ENCODE measurements around the gene SH3GL1.

SH3GL1 gene

DNA sequence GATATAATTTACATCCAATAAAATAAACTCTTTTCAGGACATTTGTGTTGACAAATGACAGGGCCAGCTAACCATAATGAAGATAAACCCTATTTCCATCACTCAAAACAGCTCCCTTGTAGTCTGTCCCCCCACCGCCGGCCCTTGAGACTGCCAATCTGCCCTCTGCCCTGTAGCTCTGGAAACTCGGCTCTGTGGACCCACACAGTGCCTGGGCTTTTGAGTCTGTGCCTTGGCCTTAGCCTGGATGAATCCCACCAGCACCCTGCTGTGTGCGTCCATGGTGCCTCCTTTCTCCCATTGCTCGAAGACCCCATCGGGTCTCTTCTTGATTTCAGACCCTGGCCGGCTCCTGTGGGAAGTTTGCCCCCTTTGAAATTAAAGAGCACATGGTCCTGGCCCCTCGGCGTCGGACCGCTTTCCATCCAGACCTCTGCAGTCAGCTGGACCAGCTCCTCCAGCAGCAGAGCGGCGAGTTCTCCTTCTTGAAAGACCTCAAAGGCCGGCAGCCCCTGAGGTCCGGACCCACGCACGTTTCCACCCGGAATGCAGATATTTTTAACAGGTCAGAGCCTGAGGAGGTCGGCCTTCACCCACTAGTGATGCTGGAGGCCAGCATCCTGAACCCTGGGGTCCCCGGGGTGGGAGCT, 28.1 kb upstream of the SH3GL1 start:
- no peaks in the 10 kb centered on the region for H3K4me1 ChIP-seq (ENCODE audit: insufficient read depth, poor library complexity, severe bottlenecking)
- ATAC-seq (ENCODE audit: low read depth) (no peak), DNase-seq (ENCODE audit: low spot score) (no peak)
- peaks cover 80% of the 10 kb centered on the region for H3K36me3 ChIP-seq (ENCODE audit: low read depth)
- no peaks in the 10 kb centered on the region for H3K9me3 ChIP-seq (ENCODE audit: severe bottlenecking)
- no peak overlapping the region for H3K4me3 ChIP-seq (ENCODE audit: severe bottlenecking)
- H3K27me3 ChIP-seq (ENCODE audit: insufficient read depth, poor library complexity, severe bottlenecking) = no peaks in the 10 kb centered on the region
- TF ChIP-seq, protein P1, sequence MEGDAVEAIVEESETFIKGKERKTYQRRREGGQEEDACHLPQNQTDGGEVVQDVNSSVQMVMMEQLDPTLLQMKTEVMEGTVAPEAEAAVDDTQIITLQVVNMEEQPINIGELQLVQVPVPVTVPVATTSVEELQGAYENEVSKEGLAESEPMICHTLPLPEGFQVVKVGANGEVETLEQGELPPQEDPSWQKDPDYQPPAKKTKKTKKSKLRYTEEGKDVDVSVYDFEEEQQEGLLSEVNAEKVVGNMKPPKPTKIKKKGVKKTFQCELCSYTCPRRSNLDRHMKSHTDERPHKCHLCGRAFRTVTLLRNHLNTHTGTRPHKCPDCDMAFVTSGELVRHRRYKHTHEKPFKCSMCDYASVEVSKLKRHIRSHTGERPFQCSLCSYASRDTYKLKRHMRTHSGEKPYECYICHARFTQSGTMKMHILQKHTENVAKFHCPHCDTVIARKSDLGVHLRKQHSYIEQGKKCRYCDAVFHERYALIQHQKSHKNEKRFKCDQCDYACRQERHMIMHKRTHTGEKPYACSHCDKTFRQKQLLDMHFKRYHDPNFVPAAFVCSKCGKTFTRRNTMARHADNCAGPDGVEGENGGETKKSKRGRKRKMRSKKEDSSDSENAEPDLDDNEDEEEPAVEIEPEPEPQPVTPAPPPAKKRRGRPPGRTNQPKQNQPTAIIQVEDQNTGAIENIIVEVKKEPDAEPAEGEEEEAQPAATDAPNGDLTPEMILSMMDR (IDR thresholded peaks at IDR 0.05; ENCODE audit: poor library complexity, severe bottlenecking) = no peak
- H3K27ac ChIP-seq (ENCODE audit: poor library complexity, severe bottlenecking) = no peak overlapping the region

DNA sequence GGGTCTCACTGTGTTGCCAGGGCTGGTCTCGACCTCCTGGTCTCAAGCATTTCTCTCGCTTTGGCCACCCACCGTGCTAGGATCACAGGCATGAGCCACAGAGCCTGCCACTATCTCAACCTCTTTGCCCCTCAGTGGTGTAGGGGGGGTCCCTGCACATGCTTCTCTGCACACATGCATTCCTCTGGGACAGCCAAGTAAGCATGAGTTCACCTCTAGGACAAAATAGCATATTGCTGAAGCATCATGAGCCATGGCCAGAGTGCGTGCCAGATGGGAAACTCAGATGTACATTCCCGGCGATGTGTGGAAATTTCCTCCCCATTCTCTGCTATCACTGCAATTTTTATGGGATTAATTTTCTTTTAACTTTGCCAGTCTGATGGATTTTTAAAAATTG, 25.2 kb upstream of the SH3GL1 start:
- Histone ChIP-seq H3K9me3 (ENCODE audit: severe bottlenecking) (no peaks in the 10 kb centered on the region), H3K36me3 (ENCODE audit: low read depth) (peaks cover 81% of the 10 kb centered on the region), H3K4me3 (ENCODE audit: severe bottlenecking) (no peak overlapping the region), H3K27me3 (ENCODE audit: insufficient read depth, poor library complexity, severe bottlenecking) (no peaks in the 10 kb centered on the region), H3K4me1 (ENCODE audit: insufficient read depth, poor library complexity, severe bottlenecking) (no peaks in the 10 kb centered on the region), H3K27ac (ENCODE audit: poor library complexity, severe bottlenecking) (no peak overlapping the region)
- no peak for DNase-seq (ENCODE audit: low spot score)
- TF ChIP-seq, protein P1 (IDR thresholded peaks at IDR 0.05; ENCODE audit: poor library complexity, severe bottlenecking) = no peak
- ATAC-seq (ENCODE audit: low read depth) = no peak

DNA sequence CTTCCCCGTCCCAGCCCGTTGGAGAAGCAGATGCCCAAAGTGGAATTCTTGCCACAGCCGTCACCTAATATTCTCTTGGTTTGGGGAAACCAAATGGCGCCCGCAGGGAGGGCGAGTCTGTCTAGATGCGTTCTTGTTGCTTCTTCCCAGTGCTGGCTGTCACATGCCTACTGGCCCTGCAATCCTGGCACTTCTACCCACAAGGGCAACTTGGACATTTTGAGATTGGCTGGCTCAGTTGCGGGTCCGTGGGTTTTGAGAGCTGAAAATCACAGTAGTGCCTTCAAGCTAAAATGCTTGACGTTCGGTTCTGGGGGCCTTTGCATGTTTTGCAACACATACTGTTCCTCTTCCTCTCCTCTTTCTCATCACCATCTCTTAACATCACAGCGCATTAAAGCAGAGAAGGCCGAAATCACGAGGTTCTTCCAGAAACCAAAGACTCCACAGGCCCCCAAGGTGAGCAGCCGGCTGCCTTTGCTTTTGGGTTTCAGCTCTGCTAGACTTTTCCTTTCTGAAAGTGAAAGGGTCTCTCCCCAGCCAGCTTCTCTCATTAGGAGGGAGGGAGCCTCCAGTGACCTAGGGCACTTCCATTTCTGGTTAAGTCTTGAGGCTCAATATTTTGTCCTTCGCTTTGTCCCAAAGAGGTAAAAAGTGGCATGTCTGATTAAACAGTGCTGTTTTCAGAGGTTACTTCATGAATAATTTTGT, 23.2 kb upstream of the SH3GL1 start:
- H3K36me3 ChIP-seq (ENCODE audit: low read depth) = peaks cover 79% of the 10 kb centered on the region
- TF ChIP-seq, protein P1 (IDR thresholded peaks at IDR 0.05; ENCODE audit: poor library complexity, severe bottlenecking) = no peak
- H3K27me3 ChIP-seq (ENCODE audit: insufficient read depth, poor library complexity, severe bottlenecking) = no peaks in the 10 kb centered on the region
- H3K9me3 ChIP-seq (ENCODE audit: severe bottlenecking) = no peaks in the 10 kb centered on the region
- no peak for ATAC-seq (ENCODE audit: low read depth)
- no peak for DNase-seq (ENCODE audit: low spot score)
- H3K27ac ChIP-seq (ENCODE audit: poor library complexity, severe bottlenecking) = no peak overlapping the region
- H3K4me3 ChIP-seq (ENCODE audit: severe bottlenecking) = no peak overlapping the region
- H3K4me1 ChIP-seq (ENCODE audit: insufficient read depth, poor library complexity, severe bottlenecking) = no peaks in the 10 kb centered on the region

DNA sequence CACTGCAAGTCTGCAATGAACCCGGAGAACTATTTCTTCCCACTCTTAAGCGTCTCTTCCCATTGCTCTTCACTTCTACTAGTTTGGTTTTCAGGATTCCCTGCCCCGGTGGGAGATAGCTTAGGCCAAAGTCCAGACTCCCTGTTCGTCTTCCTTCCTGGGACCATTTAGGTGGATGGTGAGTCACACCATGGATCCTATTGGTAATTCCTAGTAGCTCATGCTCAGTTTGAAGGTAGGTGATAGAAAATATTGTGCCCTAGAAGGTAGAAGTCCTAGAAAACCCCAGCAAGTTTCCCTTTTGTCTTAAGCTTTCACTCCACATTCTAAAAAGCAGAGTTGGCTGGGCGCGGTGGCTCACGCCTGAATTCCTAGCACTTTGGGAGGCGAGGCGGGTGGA, 15.9 kb upstream of the SH3GL1 start:
- Histone ChIP-seq H3K9me3 (ENCODE audit: severe bottlenecking) (no peaks in the 10 kb centered on the region), H3K4me3 (ENCODE audit: severe bottlenecking) (no peak overlapping the region), H3K4me1 (ENCODE audit: insufficient read depth, poor library complexity, severe bottlenecking) (no peaks in the 10 kb centered on the region), H3K36me3 (ENCODE audit: low read depth) (peaks cover 68% of the 10 kb centered on the region), H3K27ac (ENCODE audit: poor library complexity, severe bottlenecking) (no peak overlapping the region), H3K27me3 (ENCODE audit: insufficient read depth, poor library complexity, severe bottlenecking) (no peaks in the 10 kb centered on the region)
- TF ChIP-seq, protein P1 (IDR thresholded peaks at IDR 0.05; ENCODE audit: poor library complexity, severe bottlenecking) = no peak
- no peak for ATAC-seq (ENCODE audit: low read depth)
- no peak for DNase-seq (ENCODE audit: low spot score)

DNA sequence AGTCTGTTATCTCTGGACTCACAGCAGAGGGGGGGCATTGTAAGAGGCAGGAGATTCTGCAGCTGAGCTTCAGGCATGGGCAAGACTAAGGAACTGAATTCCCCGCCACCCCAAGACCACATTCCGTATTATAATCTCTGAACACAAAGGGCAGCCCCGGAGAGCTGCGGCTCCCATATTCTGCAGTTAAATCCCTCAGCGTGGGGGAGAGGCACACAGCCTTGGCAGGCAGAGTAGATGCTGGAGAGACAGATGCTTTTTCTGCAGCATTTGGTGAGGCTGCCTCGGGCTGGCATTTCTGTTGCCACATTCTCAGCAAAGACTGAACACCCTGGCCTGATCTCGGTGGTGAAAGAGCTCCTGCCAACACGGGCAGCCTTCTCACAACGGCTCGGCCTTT, 15.0 kb upstream of the SH3GL1 start:
- Histone ChIP-seq H3K27ac (ENCODE audit: poor library complexity, severe bottlenecking) (no peak overlapping the region), H3K27me3 (ENCODE audit: insufficient read depth, poor library complexity, severe bottlenecking) (no peaks in the 10 kb centered on the region), H3K9me3 (ENCODE audit: severe bottlenecking) (no peaks in the 10 kb centered on the region), H3K4me3 (ENCODE audit: severe bottlenecking) (no peak overlapping the region), H3K4me1 (ENCODE audit: insufficient read depth, poor library complexity, severe bottlenecking) (no peaks in the 10 kb centered on the region), H3K36me3 (ENCODE audit: low read depth) (peaks cover 68% of the 10 kb centered on the region)
- TF ChIP-seq, protein P1 (IDR thresholded peaks at IDR 0.05; ENCODE audit: poor library complexity, severe bottlenecking) = no peak
- DNase-seq (ENCODE audit: low spot score) (no peak), ATAC-seq (ENCODE audit: low read depth) (no peak)

All from RWPE2 (cell line).